ENCODE measurements around the gene SEMA4A.
A peak's percentile ranks its signal among the peaks of the same experiment; 100 is the strongest.
"Not testable (repeated sequence)": the region's sequence is repeated elsewhere in the genome, so short reads cannot be mapped to it uniquely, and the experiment has no call there.

SEMA4A gene

DNA sequence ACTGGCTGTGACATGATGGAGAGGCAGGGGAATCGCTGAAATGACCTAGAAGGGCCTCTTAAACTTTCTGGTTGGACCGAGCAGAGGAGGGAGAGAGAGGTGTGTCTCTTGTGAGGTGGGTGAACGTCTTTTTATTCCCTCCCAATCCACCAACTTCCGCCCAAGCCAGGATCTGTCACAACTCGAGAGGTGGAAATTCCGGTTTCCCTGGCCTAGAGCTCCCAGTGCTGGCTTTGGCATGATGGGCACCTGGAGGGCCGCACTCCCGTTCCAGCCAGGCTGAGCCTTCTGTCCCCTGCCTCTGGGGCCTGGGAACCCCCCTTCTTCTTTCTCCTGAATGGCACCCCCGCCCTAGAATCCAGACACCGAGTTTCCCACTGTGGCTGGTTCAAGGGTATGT is at the start of gene SEMA4A:
TSS of gene SEMA4A (plus strand) at position 224 of the 400 bp plus-strand sequence. CDS start 994 bp downstream, outside the sequence.
- DNase-seq: no peak

DNA sequence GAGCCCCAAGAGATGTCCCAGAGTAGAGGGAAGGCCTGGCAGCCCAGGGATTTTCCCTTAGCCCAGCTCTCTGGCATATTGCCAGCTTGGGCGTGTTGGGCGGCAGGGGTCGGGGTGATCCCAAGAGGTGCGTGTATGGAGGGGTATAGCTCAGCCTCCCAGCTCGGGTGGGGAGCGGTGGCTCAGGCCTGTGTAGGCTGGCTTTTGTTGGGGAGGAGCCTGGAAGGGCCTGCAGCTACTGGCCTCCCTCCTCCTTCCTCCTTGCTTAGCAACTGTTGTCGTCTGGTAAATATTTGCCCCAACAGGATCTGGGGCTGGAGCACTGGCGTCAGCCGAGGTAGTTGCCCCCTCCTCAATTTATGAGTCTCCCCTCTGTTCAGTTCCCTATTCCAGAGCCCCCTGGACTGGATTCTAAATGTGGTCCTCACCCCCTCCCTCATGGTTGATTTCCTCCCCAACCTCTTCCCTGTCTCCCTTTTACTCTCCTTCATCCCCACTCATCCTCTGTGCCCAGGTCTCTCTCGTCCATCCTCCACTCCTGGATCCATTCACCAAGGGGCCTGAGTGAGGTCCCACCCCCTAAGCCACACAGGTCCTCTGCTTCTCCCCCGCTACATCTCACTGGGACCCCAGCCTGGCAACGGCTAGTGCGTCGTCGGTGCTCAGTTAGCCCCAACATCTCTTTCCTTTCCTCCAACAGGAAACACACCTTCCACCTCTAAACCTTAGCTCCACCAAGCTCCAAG is 49.1 kb upstream of the SEMA4A start:
- peak; percentile 67 for DNase-seq

DNA sequence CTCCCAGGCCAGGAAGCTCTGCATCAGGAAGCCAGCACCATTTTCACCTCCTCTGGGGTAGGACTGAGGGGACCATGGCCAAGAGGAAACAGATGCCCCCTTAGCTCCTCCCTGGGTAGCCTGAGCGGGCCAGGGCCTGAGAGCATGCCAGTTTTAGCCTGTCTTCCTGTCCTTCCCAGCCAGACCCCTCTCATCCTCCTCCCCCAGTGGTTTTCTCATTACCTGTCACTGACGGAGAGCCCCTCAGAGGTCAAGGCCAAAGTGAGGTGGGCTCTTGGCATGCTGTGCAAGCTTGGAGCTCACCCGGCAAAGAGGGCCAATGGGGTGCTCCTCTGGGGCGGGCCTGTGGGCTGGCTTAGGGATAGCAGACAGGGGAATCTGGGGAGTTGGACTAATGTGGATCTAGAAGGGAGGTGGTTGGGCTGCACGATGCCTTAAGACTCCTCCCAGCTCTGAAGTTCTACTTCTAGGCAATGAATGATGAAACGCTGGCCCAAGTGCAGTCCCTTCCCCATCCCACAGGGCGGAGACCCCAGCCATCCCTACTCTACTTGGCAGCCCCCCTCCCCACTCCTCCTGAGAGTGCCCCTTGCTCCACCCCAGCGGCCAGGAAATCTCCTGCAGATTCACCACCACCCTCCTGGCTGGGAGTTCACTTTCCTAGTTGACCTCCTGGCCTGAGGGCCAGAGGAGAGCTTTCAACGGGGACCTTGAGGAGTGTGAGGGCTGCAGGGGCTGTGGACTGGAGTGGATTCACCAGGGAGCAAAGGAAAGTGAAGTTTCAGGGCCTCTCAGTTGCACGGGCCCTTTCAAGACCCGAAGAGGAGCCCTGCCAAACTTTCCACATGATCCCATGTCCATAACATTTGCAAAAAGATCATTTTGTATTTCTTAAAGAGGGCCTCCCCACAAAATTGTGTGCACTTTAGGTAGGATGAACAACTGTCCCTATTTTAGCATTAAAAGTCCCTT is 48.2 kb upstream of the SEMA4A start:
- DNase-seq: no peak

DNA sequence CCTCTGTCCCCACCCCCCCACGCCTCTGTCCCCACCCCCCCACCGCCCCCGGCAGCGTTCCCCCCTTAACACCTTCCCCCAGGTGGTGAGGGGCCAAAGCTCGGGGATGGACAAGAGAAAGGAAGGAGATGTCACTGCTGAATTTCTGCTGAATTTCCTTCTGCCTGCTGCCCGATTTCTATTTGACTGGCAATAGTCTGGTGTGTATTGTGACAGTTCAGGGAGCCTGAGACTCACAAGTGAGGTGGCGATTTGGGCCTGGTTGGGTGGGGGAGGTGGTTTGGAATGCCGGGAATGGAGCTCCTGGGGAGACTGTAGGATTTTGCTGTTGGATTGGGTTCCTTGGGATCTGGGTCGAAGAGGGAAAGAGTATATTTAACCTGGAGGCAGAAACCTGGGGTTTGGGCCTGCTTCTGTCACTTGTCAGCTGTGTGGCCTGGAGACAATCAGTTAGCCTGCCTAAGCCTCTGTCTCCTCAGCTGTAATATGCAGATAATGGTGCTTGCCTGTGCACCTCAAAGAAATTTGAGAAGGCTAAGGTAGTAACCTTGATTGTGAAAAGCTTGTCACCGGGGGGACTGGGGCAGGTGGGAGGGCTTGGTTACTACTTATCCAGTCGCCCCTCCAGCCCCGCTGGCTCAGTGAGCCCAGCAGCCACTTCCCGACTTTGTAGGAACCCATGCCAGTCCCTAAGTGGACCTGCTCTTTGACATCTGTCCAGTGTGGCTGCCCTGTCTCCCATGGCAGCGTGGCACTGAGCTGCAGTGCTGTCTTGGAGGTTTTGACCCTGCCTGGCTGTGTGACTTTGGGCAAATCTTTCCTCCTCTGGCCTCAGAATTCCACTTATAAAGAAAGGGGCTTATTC is 46.5 kb upstream of the SEMA4A start:
- no peak for DNase-seq

DNA sequence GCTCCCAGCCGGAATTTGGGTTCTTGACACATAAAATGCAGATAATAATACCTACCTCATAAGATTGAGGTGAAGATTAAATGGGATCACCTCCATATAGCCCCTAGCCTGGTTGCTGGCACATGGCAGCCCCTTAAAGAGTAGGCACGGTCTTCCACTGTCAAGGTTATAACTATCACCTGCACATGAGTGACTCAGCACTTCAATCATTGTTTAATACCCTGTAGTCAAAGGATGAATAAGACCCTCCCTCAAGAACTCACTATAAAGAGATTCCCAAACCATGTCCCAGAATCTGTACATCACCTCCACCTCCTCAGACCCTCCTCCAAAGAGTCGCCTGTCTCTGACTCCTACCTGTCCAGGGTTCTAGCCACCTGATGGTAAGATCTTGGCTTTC is 45.3 kb upstream of the SEMA4A start:
- DNase-seq: no peak

DNA sequence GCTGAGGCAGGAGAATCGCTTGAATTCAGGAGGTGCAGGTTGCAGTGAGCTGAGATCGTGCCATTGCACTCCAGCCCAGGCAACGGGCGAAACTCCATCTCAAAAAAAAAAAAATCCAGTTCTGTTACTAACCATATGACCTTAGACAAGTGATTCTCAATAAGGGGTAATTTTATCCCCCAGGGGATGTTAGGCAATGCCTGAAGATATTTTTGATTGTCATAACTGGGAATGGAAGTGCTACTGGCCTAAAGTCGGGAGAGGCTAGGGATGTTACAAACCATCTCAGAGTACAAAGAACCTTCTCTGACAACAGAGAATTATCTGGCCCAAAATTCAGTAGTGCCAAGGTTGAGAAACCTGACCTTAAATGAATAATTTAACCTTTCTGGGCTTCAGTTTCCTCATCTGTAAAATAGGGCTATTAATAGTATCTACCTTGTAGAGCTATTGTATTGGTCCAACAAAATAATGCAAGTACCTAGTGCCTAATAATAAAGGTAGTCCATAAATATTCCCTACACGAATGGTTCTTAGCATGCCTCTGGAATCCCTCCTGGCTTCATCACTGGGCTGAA is 44.6 kb upstream of the SEMA4A start:
- no peak for DNase-seq

DNA sequence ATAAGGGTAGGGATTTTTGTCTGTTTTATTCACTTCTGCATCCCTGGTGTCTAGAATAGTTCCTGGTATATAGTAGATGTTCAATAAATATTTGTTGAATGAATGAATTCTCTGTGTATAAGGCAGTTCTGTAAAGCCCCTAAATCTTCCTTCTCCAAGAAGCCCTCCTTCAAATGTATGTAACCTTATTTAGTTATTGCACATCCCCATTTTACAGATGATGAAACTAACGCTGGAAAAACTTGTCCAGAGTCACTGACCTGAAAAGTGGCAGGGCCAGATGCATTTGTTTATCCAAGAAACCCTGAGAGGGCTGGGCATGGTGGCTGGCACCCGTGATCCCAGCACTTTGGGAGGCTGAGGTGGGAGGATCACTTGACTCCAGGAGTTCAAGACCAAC is 43.1 kb upstream of the SEMA4A start:
- DNase-seq: no peak

DNA sequence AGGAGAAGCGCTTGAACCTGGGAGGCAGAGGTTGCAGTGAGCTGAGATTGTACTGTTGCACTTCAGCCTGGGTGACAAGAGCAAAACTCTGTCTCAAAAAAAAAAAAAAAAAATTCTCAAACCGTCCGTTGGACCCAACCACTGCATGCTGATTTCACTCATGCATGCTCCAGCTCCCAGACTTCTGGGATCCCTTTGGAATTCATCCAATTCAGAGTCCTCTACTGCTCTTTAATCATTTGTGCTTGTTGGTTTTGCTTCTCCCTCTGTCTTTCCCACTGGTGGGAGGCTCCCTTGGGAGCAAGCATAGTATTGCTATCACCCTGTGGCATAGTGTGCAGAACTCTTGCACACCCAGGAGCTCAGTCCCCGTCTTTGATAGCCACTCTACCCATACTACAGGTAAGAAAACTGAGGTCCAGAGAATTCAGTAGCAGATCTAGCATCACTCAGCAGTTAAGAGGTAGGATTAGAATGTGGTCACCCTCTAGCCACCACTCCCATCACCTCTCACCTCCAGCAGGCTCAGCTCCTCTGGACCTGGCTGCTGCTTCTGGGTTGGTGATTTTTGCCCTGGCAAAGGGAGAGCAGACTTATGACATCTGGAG is 41.9 kb upstream of the SEMA4A start:
- no peak for DNase-seq

DNA sequence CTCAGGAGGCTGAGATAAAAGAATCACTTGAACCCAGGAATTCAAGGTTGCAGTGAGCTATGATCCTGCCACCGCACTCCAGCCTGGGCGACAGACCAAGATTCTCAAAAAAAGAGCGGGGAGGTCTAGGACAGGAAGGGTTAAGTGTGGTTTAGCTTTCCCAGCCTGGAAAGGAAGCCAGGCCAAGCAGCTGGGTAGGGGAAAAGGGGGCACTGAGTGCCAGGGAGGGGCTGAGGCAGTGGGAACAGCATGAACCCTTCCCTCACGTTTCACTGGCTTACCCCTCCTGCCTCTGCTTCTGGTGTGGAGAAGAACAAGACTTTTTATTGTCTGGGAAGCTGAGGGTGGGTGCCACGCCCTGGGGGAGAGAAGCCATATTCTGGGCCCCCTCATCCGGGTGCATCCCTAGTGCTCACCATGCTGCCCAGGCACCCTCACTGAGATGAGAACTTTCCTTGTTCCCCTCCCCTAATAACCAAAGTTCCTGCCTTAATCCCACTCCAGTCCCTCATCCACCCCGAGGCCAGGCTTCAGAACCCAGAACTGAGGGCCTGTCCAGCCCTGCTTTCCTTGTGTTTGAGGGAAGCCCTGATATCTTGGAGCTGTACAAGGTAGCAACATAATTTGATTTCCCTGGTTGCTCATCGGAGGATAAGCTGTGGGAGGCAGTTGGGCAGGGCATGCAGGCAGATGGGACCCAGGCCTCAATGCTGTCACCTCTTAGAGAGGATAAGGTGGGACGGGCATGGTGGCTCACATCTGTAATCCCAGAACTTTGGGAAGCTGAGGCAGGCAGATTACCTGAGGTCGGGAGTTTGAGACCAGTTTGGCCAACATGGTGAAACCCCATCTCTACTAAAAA is 40.9 kb upstream of the SEMA4A start:
- no peak for DNase-seq

DNA sequence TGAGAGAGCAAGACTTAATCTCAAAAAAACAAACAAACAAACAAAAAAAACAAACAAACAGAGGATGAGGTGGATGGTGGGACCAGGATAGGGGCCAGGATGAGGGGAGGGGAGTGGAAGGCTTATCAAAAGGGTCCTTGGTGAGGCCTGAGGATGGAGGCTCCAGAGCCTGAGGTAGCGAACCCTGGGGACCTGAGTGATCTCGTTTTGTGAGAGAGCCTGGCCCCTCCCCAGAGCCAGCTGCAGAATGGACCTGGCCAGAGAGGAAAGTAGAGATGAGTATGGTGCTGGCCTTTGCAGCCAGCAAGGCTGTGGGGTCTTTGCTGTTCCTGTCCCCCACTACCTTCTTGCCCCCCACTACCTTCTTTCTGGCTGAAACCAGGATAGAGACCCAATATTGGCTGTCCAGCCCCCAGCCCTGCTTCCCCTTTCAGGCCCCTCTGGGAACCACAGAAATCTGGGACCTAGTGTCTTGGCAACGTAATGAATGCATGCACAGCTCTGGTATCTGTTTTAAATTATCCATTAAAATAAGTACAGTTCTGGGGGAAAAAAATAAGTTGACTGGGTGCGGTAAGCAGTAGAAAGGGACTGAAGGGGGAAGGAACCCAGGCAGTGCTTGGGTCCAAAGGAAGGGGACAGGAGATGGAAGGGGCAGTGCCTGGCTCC is 40.0 kb upstream of the SEMA4A start:
- DNase-seq: no peak

DNA sequence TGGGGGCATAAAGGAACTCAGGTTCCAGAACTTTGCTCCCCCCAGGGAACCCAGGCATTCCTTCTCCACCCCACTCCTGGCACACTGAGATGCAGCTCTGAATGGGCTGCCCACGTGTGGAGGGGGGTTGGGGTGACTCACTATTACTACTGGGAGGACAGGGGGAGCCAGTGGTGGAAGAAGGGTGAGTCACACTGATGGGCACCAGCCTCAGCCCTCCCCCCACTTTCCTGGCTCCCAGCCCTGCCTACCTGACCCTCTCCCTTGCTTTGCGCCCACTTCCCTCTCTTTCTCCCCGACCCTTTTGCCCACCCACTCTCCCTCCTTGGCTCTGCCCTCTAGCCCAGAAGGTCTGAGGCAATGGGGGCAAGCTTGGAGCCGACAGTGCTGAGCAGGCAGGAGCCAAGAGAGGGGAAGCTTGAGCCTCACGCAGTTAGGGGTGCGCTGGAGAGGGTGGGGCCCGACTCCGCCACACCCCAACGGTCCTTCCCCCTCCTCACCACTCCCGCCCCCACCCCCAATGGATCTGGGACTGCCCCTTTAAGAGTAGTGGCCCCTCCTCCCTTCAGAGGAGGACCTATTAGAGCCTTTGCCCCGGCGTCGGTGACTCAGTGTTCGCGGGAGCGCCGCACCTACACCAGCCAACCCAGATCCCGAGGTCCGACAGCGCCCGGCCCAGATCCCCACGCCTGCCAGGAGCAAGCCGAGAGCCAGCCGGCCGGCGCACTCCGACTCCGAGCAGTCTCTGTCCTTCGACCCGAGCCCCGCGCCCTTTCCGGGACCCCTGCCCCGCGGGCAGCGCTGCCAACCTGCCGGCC is 39.1 kb upstream of the SEMA4A start, which contains the start of gene LMNA:
TSS of gene LMNA (plus strand) at position 611 of the 818 bp plus-strand sequence. CDS start 208 bp downstream, outside the sequence.
- peak; percentile 46 for DNase-seq

DNA sequence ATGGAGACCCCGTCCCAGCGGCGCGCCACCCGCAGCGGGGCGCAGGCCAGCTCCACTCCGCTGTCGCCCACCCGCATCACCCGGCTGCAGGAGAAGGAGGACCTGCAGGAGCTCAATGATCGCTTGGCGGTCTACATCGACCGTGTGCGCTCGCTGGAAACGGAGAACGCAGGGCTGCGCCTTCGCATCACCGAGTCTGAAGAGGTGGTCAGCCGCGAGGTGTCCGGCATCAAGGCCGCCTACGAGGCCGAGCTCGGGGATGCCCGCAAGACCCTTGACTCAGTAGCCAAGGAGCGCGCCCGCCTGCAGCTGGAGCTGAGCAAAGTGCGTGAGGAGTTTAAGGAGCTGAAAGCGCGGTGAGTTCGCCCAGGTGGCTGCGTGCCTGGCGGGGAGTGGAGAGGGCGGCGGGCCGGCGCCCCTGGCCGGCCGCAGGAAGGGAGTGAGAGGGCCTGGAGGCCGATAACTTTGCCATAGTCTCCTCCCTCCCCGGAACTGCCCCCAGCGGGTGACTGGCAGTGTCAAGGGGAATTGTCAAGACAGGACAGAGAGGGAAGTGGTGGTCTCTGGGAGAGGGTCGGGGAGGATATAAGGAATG is 38.4 kb upstream of the SEMA4A start:
- DNase-seq: no peak

DNA sequence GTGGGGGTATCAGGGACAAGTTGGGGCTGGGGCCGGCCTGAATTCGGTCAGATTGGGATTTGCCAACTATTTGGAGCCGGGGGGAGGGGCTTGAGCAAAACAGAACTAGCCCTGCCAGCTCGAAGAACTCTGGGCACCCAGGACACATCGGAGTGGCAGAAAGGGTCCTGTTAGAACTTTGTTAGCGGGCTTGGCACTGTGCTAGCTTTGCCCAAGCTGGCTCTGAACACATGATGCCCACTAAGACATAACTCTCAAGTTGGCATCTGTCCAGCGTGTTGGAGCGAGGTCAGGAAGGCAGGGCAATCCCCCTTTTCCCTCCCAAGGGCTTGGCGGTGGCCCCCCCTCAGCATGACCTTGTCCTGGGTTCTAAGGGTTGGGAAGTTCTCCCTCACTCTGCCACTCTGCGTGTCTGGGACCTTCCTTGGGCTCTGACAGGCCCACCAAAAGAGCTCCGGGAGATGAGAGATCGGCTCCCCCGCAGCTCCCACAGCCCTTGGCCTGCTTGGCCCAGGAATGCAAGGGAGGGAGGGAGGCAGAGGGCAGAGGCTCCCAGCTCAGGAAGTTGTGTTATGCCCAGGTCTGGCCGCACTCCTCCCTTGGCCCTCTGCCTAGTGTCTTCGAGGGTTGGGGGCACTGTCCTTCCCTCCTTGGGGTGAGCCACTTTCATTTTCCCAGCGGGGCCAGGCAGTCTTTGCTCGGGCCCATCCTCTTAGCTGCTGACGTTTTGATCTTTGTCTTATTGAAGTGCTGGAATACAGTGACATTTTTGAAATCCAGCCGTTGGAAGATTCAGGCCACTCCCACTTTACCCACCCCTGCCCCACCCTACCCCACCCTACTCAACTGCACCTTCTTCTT is 37.6 kb upstream of the SEMA4A start:
- DNase-seq: no peak

DNA sequence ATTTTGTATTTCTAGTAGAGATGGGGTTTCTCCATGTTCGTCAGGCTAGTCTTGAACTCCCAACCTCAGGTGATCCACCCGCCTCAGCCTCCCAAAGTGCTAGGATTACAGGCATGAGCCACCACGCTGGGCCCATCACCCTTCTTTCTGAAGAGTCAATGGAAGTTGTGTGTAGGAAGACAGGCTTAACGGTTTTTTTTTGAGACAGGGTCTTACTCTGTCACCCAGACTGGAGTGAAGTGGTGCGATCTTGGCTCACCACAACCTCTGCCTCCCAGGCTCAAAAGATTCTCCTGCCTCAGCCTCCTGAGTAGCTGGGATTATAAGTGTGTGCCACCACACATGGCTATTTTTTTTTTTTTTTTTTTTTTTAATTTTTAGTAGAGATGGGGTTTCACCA is 36.7 kb upstream of the SEMA4A start:
- not testable (repeated sequence) for DNase-seq

DNA sequence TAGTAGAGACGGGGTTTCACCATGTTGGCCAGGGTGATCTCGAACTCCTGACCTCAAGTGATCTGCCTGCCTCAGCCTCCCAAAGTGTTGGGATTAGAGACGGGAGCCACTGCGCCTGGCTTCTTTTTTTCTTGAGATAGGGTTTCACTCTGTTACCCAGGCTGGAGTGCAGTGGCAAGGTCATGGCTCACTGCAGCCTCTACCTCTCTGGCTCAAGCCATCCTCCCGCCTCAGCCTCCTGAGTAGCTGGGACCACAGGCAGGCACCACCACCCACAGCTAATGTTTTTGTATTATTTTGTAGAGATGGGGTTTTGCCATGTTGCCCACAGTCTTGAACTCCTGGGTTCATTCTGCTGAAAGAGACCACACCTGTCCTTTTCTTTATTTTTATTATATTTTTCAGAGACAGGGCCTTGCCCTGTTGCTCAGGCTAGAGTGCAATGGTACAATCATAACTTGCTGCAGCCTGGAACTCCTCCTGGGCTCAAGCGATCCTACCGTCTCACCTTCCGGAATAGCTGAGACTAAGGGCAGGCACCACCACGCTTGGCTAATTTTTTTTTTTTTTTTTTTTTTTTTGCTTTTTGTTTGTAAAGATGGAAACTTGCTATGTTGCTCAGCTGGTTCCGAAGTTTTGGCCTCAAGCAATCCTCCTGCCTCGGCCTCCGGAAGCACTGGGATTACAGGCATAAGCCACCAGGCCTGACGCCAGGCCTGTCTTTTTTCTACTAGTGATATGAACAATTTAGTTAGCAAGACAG is 35.8 kb upstream of the SEMA4A start:
- DNase-seq: no peak

DNA sequence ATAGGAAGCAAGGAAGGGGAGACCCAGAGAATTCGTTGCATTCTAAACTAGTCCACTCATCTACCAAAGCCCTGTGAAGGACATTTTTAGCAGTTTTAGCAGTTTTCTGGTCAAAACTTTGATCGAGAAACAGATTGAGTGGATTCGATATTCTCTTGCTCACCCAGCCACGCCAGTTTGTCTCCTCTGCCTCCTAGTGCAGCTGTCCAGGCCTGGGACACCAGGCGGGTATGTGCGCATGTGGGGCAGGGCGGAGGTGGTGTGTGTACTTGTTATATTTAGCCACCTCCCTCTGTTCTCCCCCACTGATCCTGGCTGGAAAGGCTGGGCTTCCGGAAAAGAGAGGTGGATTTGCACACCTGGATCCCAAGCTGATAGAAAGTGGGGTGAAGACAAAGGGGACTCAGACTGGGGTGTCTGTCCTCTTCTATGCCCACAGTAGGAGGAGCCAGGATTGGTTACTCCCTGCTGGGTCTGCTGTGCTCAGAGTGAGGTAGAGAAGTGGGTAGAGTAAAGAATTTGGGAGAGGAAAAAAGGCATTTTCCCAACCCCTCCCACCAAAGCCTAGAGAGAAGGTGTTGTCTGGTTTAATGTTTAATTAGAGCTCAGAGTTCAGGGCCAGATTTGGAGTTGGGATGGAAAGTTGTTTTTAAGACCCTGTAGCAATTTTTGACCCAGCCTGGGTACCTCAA is 35.1 kb upstream of the SEMA4A start:
- DNase-seq: no peak

All from DMS79 (cell line).